ENCODE results near the gene ATP12A. TPM values are rescaled to one million over a fixed set of nuclear protein-coding genes. Genes with fewer than 3 reads are reported as not detected.
A peak's percentile ranks its signal among the peaks of the same experiment; 100 is the strongest.

ATP12A gene
- polyA plus RNA-seq, 6 donors from 2014 or later: not detected

- no peak overlapping the region for H3K27ac Mint-ChIP-seq
- no peaks in the 10 kb centered on the region for H3K36me3 Mint-ChIP-seq
- no peak for ATAC-seq (ENCODE audit: low read depth in 2 of 2)
- H3K9me3 Mint-ChIP-seq: no peaks in the 10 kb centered on the region
- peaks cover 27 to 78% (median 57%) of the 10 kb centered on the region in 3 donors for H3K27me3 Mint-ChIP-seq
- no peak for DNase-seq
- peaks cover 6 to 12% (median 9%) of the 10 kb centered on the region in 3 donors for H3K4me1 Mint-ChIP-seq
- H3K4me3 Mint-ChIP-seq: peak overlapping the region in 4 of 8 donors; percentile 37 to 85 (median 70)
These were observed 66.5 kb downstream of the ATP12A start for GRCh38 chr13:24746618-24747247.

GRCh38 chr13:24747248-24748060, 67.2 kb downstream of the ATP12A start:
- ATAC-seq (ENCODE audit: low read depth in 2 of 2): no peak
- peaks cover 27 to 83% (median 62%) of the 10 kb centered on the region in 3 donors for H3K27me3 Mint-ChIP-seq
- peaks cover 6 to 12% (median 9%) of the 10 kb centered on the region in 3 donors for H3K4me1 Mint-ChIP-seq
- H3K36me3 Mint-ChIP-seq: no peaks in the 10 kb centered on the region
- H3K4me3 Mint-ChIP-seq: peak overlapping the region in 6 of 8 donors; percentile 37 to 85 (median 70)
- DNase-seq: no peak
- H3K9me3 Mint-ChIP-seq: no peaks in the 10 kb centered on the region
- H3K27ac Mint-ChIP-seq: no peak overlapping the region

GRCh38 chr13:24748061-24748400, 67.8 kb downstream of the ATP12A start:
- Mint-ChIP-seq H3K4me3 (peak overlapping the region in 5 of 8 donors; percentile 35 to 82 (median 65)), H3K27ac (no peak overlapping the region), H3K9me3 (no peaks in the 10 kb centered on the region), H3K27me3 (peaks cover 30 to 77% (median 65%) of the 10 kb centered on the region in 3 donors), H3K4me1 (peaks cover 6 to 12% (median 9%) of the 10 kb centered on the region in 3 donors), H3K36me3 (no peaks in the 10 kb centered on the region)
- DNase-seq (no peak), ATAC-seq (ENCODE audit: low read depth in 2 of 2) (no peak)

- Mint-ChIP-seq H3K4me1 (no peaks in the 10 kb centered on the region), H3K27me3 (peaks cover 10 to 27% (median 18%) of the 10 kb centered on the region in 3 donors), H3K9me3 (peaks cover 0 to 2% (median 0%) of the 10 kb centered on the region in 7 donors)
These were observed 79.0 kb downstream of the ATP12A start for GRCh38 chr13:24759197-24759596.

More at GRCh38 chr13:24759197-24759596, 79.0 kb downstream of the ATP12A start:
- H3K4me3 Mint-ChIP-seq: no peak overlapping the region
- no peak for ATAC-seq (ENCODE audit: low read depth in 2 of 2)
- no peaks in the 10 kb centered on the region for H3K36me3 Mint-ChIP-seq
- no peak overlapping the region for H3K27ac Mint-ChIP-seq
- DNase-seq: no peak

Other genes with a start within 250 kb of the ATP12A start
- 10 to 100 TPM; 20.6 to 35.0 (median 28.6) TPM for gene PARP4, start 167.6 kb upstream of the ATP12A start, polyA plus RNA-seq (ENCODE audit: low read depth in 6 of 6)
- gene RNF17, start 83.8 kb downstream of the ATP12A start, polyA plus RNA-seq (ENCODE audit: low read depth in 6 of 6): under 1 TPM in 2 of 6 donors, not detected in 4; 0.21 to 0.34 TPM

Measured in naive B cell (primary cell).